ENCODE measurements around the gene DPF1.

GRCh38 chr19:38251564-38252051, 27.6 kb upstream of the DPF1 start:
- TF ChIP-seq CTCF (conservative IDR thresholded peaks at IDR 0.05) (no peak), ZFX (IDR thresholded peaks at IDR 0.05) (no peak)

Data from C4-2B (cell line).